SK-N-MC (cell line): Measurements from ENCODE around the gene MMP15.

Experiments
- EZH2 ChIP-seq: fragments of 200-600 bp; sonication (generic); IDR thresholded peaks from one replicate; pipeline ENCODE4 v1.6.1; 2017; ENCODE audit warnings: antibody characterized with exemption
- POLR2AphosphoS5 ChIP-seq: IDR thresholded peaks from 2 replicates; pipeline ENCODE4 v1.6.1; 2012; ENCODE audit warnings: mild to moderate bottlenecking, low read depth, low read length, borderline replicate concordance

DNA sequence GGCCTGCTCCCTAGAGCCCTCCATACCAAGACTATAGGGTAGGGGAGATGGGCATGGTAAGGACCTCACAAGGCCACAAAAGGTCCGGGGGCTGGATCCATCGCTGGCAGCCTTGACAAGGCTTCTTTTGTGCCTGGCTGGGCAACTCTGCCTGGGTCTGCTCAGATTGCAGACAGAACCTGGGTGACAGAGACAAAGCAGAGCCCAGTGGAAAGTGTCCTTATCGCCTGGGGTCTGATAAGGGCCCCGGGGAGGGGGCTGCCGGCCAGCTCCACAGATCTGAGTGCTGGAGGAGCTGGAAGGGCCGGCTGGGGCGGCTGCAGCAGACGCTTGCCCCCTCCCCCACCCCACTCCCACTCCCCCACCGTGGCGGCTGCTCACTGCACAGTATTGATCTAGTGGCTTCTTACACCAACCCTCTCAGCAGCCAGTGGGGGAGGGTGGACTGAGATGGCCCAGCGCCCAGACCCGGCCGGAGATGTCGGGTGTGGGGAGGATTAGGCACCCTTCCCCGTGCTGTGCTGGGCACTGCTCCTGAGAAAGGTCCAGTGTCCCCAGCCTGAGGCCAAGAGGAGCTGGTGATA is 7.2 kb downstream of the MMP15 start:
- TF ChIP-seq POLR2AphosphoS5 = no peak
- no peak for TF ChIP-seq EZH2
